RWPE1 (cell line): Measurements from ENCODE around the gene FAM174C.
"Not testable (repeated sequence)": the region's sequence is repeated elsewhere in the genome, so short reads cannot be mapped to it uniquely, and the experiment has no call there.

Experiments used
- CTCF ChIA-PET: fragments of 350-600 bp; sonication (Branson Sonifier 250); formaldehyde crosslinking; extraction: SDS; loops from one replicate; lab custom pipeline; 2021; lab: Yijun Ruan, JAX
- POLR2A ChIA-PET: fragments of 400-600 bp; formaldehyde crosslinking; extraction: SDS; loops from one replicate; lab custom pipeline; 2020; ENCODE audit warnings: antibody characterized with exemption; ENCODE audit not compliant: low non-redundant PET; lab: Yijun Ruan, JAX
- DNase-seq: peaks from one replicate; pipeline ENCODE4 v3.0.0; 2012; ENCODE audit warnings: low spot score
- H3K27ac ChIP-seq: fragments of 450-650 bp; 2 replicates; pipeline ENCODE4 v1.5.1; 2017
- TF ChIP-seq, protein P1 (sequence below): fragments of 450-650 bp; conservative IDR thresholded peaks from 2 replicates; pipeline ENCODE4 v1.5.1; 2017; ENCODE audit warnings: low read depth, mild to moderate bottlenecking

The FAM174C gene

DNA sequence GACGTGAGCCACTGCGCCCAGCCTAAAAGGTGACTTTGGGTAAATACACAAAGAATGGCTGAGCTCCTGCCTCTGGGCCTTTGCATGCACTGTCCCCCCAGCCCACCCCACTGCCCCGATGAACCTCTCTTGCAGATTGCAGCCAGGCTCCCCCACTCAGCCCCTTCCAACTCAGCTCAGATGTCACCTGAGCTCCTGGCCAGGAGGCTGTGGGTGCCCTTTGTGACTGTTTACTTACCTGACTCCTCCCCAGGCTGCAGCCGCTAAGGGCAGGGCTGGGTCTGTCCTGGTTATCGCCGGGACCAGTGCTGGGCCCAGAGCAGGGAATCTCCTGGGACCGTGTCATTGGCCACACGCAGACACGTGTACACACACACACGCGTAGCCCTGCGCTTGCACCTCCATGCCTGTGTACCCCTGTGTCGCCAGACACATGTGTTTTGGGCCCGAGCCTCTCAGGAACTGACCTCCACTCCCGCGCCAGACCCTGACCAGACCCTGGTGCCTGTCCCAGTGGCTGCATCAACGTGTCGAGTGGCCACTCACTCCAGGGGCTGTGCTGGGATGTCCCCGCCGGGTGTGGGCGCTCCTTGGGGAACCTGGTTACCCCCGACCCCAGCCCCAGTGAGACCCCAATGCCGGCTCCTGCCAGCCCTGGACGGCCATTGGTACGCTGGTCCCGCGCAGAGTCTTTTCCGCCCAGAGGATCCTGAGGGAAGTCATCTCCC lies 29.0 kb downstream of the FAM174C start:
- H3K27ac ChIP-seq = no peak overlapping the region; the same call in 1 of the 2 replicates
- no peak for DNase-seq
- TF ChIP-seq, protein P1, sequence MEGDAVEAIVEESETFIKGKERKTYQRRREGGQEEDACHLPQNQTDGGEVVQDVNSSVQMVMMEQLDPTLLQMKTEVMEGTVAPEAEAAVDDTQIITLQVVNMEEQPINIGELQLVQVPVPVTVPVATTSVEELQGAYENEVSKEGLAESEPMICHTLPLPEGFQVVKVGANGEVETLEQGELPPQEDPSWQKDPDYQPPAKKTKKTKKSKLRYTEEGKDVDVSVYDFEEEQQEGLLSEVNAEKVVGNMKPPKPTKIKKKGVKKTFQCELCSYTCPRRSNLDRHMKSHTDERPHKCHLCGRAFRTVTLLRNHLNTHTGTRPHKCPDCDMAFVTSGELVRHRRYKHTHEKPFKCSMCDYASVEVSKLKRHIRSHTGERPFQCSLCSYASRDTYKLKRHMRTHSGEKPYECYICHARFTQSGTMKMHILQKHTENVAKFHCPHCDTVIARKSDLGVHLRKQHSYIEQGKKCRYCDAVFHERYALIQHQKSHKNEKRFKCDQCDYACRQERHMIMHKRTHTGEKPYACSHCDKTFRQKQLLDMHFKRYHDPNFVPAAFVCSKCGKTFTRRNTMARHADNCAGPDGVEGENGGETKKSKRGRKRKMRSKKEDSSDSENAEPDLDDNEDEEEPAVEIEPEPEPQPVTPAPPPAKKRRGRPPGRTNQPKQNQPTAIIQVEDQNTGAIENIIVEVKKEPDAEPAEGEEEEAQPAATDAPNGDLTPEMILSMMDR = no peak
- POLR2A ChIA-PET = no interaction called here
- CTCF ChIA-PET = interaction anchor here (0.6 to 1.0 kb wide), 2 partner anchors 12 to 167 kb away, joined by 3 to 4 read pairs; no protein-coding TSS in a partner anchor

DNA sequence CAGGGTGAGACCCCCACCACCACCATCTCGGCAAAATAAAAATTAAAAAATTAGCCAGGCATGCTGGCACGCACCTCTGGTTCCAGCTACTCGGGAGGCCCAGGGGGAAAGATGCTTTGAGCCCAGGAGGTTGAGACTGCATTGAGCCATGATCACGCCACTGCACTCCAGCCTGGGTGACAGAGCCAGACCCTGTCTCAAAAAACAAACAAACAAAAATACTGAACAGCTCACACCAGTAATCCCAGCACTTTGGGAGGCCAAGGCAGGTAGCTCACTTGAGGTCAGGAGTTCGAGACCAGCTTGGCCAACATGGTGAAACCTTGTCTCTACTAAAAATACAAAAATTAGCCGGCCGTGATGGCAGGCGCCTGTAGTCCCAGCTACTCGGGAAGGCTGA lies 30.0 kb downstream of the FAM174C start:
- POLR2A ChIA-PET, DNase-seq, H3K27ac ChIP-seq: not testable (repeated sequence)
- CTCF ChIA-PET = interaction anchor here (0.6 kb wide), 1 partner anchor 9 kb away, joined by 3 read pairs; no protein-coding TSS in a partner anchor

DNA sequence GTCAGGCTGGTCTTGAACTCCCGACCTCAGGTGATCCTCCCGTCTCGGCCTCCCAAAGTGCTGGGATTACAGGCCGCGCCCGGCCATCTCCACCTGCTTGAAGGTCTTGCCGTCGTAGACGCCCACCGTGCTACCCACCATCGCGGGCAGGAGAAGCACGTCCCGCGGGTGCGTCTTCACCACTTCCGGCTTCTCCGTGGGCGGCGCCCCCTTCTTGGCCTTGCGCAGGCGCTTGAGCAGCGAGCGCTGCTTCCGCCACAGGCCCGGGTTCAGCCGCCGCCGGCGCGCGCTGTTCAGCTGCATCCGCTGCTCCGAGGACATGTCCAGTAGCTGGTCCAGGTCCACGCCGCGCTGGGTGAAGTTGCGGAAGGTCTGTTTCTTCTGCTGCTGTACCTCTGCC lies 32.0 kb downstream of the FAM174C start:
- H3K27ac ChIP-seq = no peak overlapping the region
- POLR2A ChIA-PET = no interaction called here
- CTCF ChIA-PET = no interaction called here
- no peak for DNase-seq
- TF ChIP-seq, protein P1 = no peak

DNA sequence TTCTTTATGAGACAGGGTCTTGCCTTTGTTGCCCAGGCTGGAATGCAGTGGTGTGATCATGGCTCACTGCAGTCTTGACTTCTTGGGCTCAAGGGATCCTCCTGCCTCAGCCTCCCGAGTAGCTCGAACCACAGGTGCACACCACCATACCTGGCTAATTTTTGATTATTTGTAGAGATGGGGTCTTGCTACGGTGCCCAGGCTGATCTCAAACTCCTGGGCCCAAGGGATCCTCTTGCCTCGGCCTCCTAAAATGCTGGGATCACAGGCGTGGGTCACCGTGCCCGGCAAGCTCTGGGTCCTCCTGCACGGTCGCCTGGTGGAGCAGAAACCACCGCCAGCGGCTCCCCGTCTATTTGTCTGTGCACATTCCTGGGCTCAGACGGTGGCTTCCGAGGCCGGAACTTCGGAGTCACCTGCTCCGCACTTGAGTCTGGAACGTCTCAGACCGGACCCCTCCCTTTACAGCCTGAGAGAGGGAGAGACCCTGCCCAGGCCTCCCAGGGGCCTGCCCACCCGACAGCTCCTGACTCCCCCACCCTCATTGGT lies 32.5 kb downstream of the FAM174C start:
- no peak for DNase-seq
- TF ChIP-seq, protein P1 = no peak
- ChIA-PET CTCF (no interaction called here), POLR2A (no interaction called here)
- no peak overlapping the region for H3K27ac ChIP-seq

DNA sequence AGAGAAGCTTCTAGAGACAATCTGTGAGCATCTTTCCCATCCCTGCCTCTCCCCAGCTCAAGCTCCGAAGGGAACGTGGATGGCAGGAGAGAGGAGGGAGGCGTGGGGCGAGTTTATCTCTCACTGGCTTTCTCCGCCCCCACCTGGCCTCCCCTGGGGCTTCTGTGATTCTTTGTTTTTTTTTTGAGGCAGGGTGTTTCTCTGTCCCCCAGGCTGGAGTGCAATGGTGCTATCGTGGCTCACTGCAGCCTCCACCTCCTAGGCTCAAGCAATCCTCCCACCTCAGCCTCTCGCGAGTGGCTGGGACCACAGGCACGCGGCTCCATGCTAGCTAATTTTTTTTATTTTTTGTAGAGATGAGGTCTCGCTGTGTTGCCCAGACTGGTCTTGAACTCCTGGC lies 33.4 kb downstream of the FAM174C start:
- ChIA-PET POLR2A (no interaction called here), CTCF (interaction anchor here (0.6 kb wide), 1 partner anchor 196 kb away, joined by 3 read pairs; no protein-coding TSS in a partner anchor)
- TF ChIP-seq, protein P1 = no peak
- no peak overlapping the region for H3K27ac ChIP-seq
- no peak for DNase-seq

DNA sequence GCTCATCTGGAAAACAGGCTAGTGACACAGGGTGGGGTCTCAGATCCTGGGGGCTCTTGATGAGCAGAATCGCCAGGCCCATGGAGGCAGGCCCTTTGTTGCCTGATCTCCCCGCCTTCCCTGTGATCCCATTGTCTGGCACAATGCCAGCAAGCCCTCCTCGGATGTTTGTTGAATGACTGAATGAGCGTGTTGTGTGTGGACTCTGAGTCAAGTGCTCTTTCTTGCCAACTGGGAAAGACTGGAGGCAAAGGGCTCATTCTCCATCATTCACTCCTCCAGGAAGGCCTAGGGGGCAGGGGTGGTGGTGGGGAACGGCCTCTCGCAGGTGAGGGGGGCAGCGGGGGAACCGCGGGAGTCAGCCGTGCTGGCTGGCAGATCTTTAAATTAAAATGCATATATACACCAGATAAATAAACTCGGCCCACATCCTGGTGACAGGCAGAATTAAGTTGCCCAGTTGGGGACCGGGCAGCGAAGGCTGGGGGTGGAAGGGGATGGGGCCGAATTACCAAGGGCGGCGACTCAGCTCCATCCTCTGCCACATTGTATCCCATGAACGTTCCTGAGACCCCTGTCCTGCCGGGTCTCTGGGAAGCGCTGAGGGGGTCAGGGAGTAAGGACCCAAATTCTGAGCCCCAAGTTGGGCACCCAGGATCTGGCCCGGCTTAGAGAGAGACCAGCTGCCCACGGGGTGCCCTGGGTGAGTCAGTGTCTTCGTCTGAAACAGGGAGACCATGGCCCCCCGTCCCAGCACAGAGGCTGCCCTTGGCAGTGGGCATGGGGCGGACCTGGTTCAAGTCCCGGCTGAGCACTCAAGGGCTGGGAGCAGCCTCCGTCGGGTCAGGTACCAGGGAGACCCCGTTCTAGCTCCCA lies 34.9 kb downstream of the FAM174C start:
- no peak for DNase-seq
- TF ChIP-seq, protein P1 = no peak
- ChIA-PET POLR2A (no interaction called here), CTCF (interaction anchor here (1.4 kb wide), 1 partner anchor 31 kb away, joined by 3 read pairs; no protein-coding TSS in a partner anchor)
- no peak overlapping the region for H3K27ac ChIP-seq
